PC-9 (cell line): ENCODE results near the gene GRHL1. TPM values are rescaled to one million over a fixed set of nuclear protein-coding genes. Genes with fewer than 3 reads are reported as not detected.

Experiments
- BruUV-seq: library from RNA; stranded (reverse); fragments of 400-500 nt; replicated peaks from 2 replicates; lab custom pipeline; 2021; lab: Mats Ljungman, UMichigan
- CTCF ChIA-PET: fragments of 300-600 bp; sonication (Branson Sonifier 250); formaldehyde crosslinking; loops from one replicate; lab custom pipeline; 2022; ENCODE audit warnings: antibody characterized with exemption; lab: Charles Lee
- POLR2A ChIA-PET: fragments of 300-600 bp; sonication (Branson Sonifier 250); formaldehyde crosslinking; loops from one replicate; lab custom pipeline; 2022; ENCODE audit warnings: antibody characterized with exemption; ENCODE audit not compliant: unreplicated experiment; lab: Charles Lee
- DNase-seq, 2 experiments: peaks; one replicate each; pipeline versions ENCODE4 v3.0.0 to v3.0.0-alpha.2; 2015 to 2022; ENCODE audit warnings: mixed read lengths in 1 of 2
- H2AFZ ChIP-seq: fragments of 200-600 bp; sonication (generic); 2 replicates; pipeline ENCODE4 v1.8.1; 2017; ENCODE audit warnings: antibody characterized with exemption
- H3F3A ChIP-seq: fragments of 200-600 bp; sonication (generic); 2 replicates; pipeline ENCODE4 v1.8.1; 2017; ENCODE audit warnings: antibody characterized with exemption, mild to moderate bottlenecking, low read depth; ENCODE audit not compliant: insufficient read depth
- H3K27ac ChIP-seq: fragments of 200-600 bp; sonication (generic); 2 replicates; pipeline ENCODE4 v1.6.1; 2016; ENCODE audit warnings: mixed run types
- H3K27me3 ChIP-seq: fragments of 200-600 bp; sonication (generic); 2 replicates; pipeline ENCODE4 v1.6.1; 2016; ENCODE audit warnings: low read depth, mixed run types; ENCODE audit not compliant: insufficient read depth
- H3K36me3 ChIP-seq: fragments of 200-600 bp; sonication (generic); 2 replicates; pipeline ENCODE4 v1.6.1; 2016; ENCODE audit warnings: low read depth, mixed run types
- H3K4me1 ChIP-seq: fragments of 200-600 bp; sonication (generic); replicated peaks from 2 replicates; pipeline ENCODE4 v1.6.1; 2016; ENCODE audit warnings: mixed run types; ENCODE audit not compliant: insufficient read depth
- H3K4me2 ChIP-seq: fragments of 200-600 bp; sonication (generic); 2 replicates; pipeline ENCODE4 v1.6.1; 2017; ENCODE audit warnings: mixed run types
- H3K4me3 ChIP-seq: fragments of 200-600 bp; sonication (generic); 2 replicates; pipeline ENCODE4 v1.6.1; 2016; ENCODE audit warnings: mixed run types
- H3K79me2 ChIP-seq: fragments of 200-600 bp; sonication (generic); 2 replicates; pipeline ENCODE4 v1.6.1; 2017; ENCODE audit warnings: low read depth, mixed run types
- H3K9me2 ChIP-seq: fragments of 200-600 bp; sonication (generic); 2 replicates; pipeline ENCODE4 v1.8.1; 2017; ENCODE audit warnings: mild to moderate bottlenecking; ENCODE audit not compliant: insufficient read depth
- H3K9me3 ChIP-seq: fragments of 200-600 bp; sonication (generic); 2 replicates; pipeline ENCODE4 v1.8.1; 2016; ENCODE audit warnings: low read depth; ENCODE audit not compliant: insufficient read depth
- H4K20me1 ChIP-seq: fragments of 200-600 bp; sonication (generic); 2 replicates; pipeline ENCODE4 v1.8.1; 2017; ENCODE audit not compliant: insufficient read depth
- EZH2 ChIP-seq: fragments of 200-600 bp; sonication (generic); IDR thresholded peaks from 2 replicates; pipeline ENCODE4 v1.8.0; 2017; ENCODE audit warnings: antibody characterized with exemption, low read depth
- intact Hi-C: fragments of 100-400 bp; cut with micrococcal nuclease; formaldehyde crosslinking; loops from one replicate; pipeline ENCODE4 v1.10.0; 2022; ENCODE audit not compliant: unreplicated experiment
- total RNA-seq: library from RNA; stranded (reverse); gene quantifications from 2 replicates; pipeline ENCODE4 v1.2.3, GENCODE V29; 2021
- TF ChIP-seq, protein P1 (sequence below): fragments of 200-600 bp; sonication (generic); conservative IDR thresholded peaks from 2 replicates; pipeline ENCODE4 v1.6.1; 2017; ENCODE audit warnings: mixed run types, antibody characterized with exemption, mild to moderate bottlenecking, moderate library complexity

GRHL1 gene
- total RNA-seq, 1 experiment from 2014 or later = 10.6 TPM

DNA sequence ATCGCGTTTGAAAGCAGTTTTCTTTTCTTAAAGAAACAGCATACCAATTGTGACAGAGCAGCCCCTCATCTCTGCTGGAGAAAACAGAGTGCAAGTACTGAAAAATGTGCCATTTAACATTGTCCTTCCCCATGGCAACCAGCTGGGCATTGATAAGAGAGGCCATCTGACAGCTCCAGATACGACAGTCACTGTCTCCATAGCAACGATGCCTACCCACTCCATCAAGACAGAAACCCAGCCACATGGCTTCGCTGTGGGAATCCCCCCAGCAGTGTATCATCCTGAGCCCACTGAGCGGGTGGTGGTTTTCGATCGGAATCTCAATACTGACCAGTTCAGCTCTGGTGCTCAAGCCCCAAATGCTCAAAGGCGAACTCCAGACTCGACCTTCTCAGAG lies 9.5 kb downstream of the GRHL1 start:
- BruUV-seq = no TSS peak
- no peaks in the 10 kb centered on the region; the same call in 1 of the 2 replicates for H4K20me1 ChIP-seq
- no peak overlapping the region for H2AFZ ChIP-seq
- peaks cover 54% of the 10 kb centered on the region for H3K36me3 ChIP-seq
- POLR2A ChIA-PET = no interaction called here
- no peak overlapping the region for H3K27ac ChIP-seq
- H3K4me1 ChIP-seq = 0 out of 2 replicates have a peak, but pooled peaks cover 6% of the 10 kb centered on the region
- no peak overlapping the region for H3K4me3 ChIP-seq
- H3K9me2 ChIP-seq = no peaks in the 10 kb centered on the region
- no peaks in the 10 kb centered on the region for H3K9me3 ChIP-seq
- no peaks in the 10 kb centered on the region for H3K27me3 ChIP-seq
- peaks cover 12% of the 10 kb centered on the region for H3K79me2 ChIP-seq
- intact Hi-C loops = no loop called here
- no peak overlapping the region for H3K4me2 ChIP-seq
- DNase-seq = no peak
- TF ChIP-seq EZH2 = no peak
- TF ChIP-seq, protein P1, sequence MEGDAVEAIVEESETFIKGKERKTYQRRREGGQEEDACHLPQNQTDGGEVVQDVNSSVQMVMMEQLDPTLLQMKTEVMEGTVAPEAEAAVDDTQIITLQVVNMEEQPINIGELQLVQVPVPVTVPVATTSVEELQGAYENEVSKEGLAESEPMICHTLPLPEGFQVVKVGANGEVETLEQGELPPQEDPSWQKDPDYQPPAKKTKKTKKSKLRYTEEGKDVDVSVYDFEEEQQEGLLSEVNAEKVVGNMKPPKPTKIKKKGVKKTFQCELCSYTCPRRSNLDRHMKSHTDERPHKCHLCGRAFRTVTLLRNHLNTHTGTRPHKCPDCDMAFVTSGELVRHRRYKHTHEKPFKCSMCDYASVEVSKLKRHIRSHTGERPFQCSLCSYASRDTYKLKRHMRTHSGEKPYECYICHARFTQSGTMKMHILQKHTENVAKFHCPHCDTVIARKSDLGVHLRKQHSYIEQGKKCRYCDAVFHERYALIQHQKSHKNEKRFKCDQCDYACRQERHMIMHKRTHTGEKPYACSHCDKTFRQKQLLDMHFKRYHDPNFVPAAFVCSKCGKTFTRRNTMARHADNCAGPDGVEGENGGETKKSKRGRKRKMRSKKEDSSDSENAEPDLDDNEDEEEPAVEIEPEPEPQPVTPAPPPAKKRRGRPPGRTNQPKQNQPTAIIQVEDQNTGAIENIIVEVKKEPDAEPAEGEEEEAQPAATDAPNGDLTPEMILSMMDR = no peak
- CTCF ChIA-PET = interaction anchor here (0.6 kb wide), 2 partner anchors 29 to 62 kb away, joined by 3 read pairs; no protein-coding TSS in a partner anchor
- peaks cover 20% of the 10 kb centered on the region; the same call in 1 of the 2 replicates for H3F3A ChIP-seq

DNA sequence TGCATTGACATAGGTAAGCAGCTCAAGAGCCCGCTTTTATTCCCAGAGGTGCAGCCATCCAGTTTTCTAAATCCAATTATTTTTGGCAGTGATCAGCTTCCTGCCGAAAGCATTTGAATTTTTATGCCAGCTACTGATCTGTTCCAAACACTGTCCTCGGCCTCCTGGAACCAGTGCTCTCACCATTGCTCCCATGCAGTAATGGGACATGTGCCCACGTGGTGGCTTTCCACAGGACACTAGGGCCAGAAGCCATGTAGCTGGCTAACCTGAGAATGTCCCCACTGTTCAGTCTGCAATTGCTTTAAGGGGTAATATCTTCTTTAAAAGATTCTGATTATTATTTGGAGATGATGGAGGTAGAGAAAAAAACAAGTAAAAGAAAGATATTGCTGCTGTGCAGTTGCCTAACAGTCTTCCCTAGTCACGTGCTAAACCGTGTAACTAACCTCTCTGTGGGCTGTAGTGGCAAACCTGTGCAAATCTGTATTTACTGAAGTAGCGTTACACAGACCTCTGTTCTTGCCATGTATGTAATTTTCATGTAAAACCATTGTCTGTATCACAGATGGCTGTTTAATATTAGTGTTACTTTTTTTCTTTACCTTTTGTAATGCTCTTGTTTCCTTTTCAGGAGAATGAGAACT lies 13.0 kb downstream of the GRHL1 start:
- Histone ChIP-seq H3K79me2 (no peaks in the 10 kb centered on the region), H3F3A (peaks cover 12% of the 10 kb centered on the region; the same call in 1 of the 2 replicates), H3K36me3 (peaks cover 50% of the 10 kb centered on the region), H3K4me1 (0 out of 2 replicates have a peak, but pooled peaks cover 6% of the 10 kb centered on the region), H3K27ac (no peak overlapping the region), H3K4me3 (no peak overlapping the region), H4K20me1 (no peaks in the 10 kb centered on the region), H3K4me2 (no peak overlapping the region), H3K9me2 (no peaks in the 10 kb centered on the region), H3K27me3 (no peaks in the 10 kb centered on the region), H2AFZ (no peak overlapping the region), H3K9me3 (no peaks in the 10 kb centered on the region)
- DNase-seq = no peak
- no TSS peak for BruUV-seq
- ChIA-PET POLR2A (no interaction called here), CTCF (interaction anchor here (0.6 kb wide), 1 partner anchor 137 kb away, joined by 3 read pairs; no protein-coding TSS in a partner anchor)
- intact Hi-C loops = no loop called here
- TF ChIP-seq, protein P1 = no peak
- no peak for TF ChIP-seq EZH2

DNA sequence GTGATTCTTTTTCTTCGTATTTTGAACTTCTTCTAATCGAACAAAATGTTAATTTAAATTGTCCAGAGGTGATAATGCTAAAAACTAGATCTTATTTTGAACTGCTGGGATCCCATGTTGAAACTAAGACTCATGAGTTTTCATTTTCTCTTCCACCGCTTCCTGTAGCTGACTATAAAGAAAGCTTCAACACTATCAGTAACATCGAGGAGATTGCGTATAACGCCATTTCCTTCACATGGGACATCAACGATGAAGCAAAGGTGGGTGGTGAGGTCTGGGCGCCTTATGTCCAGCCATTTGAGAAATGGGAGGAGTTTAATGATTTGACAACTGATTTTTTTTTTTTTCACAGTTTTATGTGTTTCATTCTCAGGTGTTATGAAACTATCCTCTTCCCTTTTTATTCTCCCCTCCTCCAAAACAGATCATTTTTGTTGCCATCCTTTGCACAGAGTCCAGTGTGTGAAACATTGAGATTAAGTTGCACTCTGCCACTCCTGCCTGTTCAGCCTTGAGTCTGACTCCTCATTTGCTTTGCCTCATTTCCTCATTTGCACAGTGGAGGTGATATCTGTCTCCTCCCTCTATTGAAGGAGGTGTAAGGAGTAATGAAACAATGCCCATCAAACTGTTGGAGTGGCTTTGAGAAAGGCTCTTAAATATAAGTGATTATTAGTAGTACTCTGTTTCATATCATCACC lies 13.8 kb downstream of the GRHL1 start:
- H3K4me2 ChIP-seq = no peak overlapping the region
- peaks cover 10% of the 10 kb centered on the region for H3F3A ChIP-seq
- no peak for TF ChIP-seq EZH2
- TF ChIP-seq, protein P1 = no peak
- ChIA-PET POLR2A (no interaction called here), CTCF (no interaction called here)
- H3K9me2 ChIP-seq = no peaks in the 10 kb centered on the region
- BruUV-seq = no TSS peak
- H3K79me2 ChIP-seq = no peaks in the 10 kb centered on the region
- H3K9me3 ChIP-seq = no peaks in the 10 kb centered on the region
- no peak overlapping the region for H2AFZ ChIP-seq
- no peak overlapping the region for H3K4me3 ChIP-seq
- H3K36me3 ChIP-seq = peaks cover 46% of the 10 kb centered on the region
- intact Hi-C loops = no loop called here
- H3K27ac ChIP-seq = no peak overlapping the region
- peaks cover 9% of the 10 kb centered on the region for H3K4me1 ChIP-seq
- H3K27me3 ChIP-seq = no peaks in the 10 kb centered on the region
- H4K20me1 ChIP-seq = no peaks in the 10 kb centered on the region
- no peak for DNase-seq
